AG04449 (cell line): ENCODE results near the gene MKKS.

Experiments used
- CTCF ChIA-PET: fragments of 350-600 bp; formaldehyde crosslinking; extraction: SDS; loops from one replicate; lab custom pipeline; 2021; ENCODE audit warnings: antibody characterized with exemption; lab: Yijun Ruan, JAX
- POLR2A ChIA-PET: fragments of 400-600, 350-600 bp; formaldehyde crosslinking; extraction: SDS; loops from one replicate; lab custom pipeline; 2020; ENCODE audit warnings: antibody characterized with exemption, inconsistent platforms; lab: Yijun Ruan, JAX
- DNase-seq: peaks from one replicate; pipeline ENCODE4 v3.0.0-alpha.2; 2010; ENCODE audit warnings: low read depth, low spot score
- H3K4me3 ChIP-seq: 2 replicates; pipeline ENCODE4 v1.5.1; 2011; ENCODE audit warnings: low read depth, mild to moderate bottlenecking, control low read depth, low read length
- TF ChIP-seq, protein P1 (sequence below): IDR thresholded peaks from one replicate; pipeline ENCODE4 v1.5.1; 2011; ENCODE audit warnings: mild to moderate bottlenecking, moderate library complexity, low read length, control low read depth, inconsistent platforms; ENCODE audit not compliant: insufficient read depth; ENCODE audit errors: missing control alignments

The MKKS gene

DNA sequence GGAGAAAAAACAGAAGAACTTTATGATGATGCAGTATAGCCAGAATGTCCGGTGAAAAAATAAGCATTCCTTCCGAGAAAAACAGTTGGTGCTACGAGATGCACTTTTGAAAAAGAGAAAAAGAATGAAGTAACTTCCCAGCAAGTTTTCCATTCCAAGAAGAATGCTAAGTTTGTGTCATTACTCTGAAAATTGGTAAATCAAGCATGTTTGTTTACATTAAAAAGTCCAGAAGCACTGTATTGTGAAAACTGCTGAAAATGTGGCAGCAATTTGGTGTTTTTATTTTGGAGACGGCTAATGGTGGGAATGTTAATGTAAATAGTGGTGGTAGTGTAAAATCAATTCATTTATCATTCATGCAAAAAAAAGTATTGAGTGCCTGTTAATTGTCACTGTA is 46.3 kb downstream of the MKKS start:
- POLR2A ChIA-PET: no interaction called here
- CTCF ChIA-PET: interaction anchor here (2.8 kb wide), 1 partner anchor 39 kb away, joined by 8 read pairs; no protein-coding TSS in a partner anchor
- TF ChIP-seq, protein P1, sequence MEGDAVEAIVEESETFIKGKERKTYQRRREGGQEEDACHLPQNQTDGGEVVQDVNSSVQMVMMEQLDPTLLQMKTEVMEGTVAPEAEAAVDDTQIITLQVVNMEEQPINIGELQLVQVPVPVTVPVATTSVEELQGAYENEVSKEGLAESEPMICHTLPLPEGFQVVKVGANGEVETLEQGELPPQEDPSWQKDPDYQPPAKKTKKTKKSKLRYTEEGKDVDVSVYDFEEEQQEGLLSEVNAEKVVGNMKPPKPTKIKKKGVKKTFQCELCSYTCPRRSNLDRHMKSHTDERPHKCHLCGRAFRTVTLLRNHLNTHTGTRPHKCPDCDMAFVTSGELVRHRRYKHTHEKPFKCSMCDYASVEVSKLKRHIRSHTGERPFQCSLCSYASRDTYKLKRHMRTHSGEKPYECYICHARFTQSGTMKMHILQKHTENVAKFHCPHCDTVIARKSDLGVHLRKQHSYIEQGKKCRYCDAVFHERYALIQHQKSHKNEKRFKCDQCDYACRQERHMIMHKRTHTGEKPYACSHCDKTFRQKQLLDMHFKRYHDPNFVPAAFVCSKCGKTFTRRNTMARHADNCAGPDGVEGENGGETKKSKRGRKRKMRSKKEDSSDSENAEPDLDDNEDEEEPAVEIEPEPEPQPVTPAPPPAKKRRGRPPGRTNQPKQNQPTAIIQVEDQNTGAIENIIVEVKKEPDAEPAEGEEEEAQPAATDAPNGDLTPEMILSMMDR: no peak
- DNase-seq: no peak
- no peak overlapping the region for H3K4me3 ChIP-seq

DNA sequence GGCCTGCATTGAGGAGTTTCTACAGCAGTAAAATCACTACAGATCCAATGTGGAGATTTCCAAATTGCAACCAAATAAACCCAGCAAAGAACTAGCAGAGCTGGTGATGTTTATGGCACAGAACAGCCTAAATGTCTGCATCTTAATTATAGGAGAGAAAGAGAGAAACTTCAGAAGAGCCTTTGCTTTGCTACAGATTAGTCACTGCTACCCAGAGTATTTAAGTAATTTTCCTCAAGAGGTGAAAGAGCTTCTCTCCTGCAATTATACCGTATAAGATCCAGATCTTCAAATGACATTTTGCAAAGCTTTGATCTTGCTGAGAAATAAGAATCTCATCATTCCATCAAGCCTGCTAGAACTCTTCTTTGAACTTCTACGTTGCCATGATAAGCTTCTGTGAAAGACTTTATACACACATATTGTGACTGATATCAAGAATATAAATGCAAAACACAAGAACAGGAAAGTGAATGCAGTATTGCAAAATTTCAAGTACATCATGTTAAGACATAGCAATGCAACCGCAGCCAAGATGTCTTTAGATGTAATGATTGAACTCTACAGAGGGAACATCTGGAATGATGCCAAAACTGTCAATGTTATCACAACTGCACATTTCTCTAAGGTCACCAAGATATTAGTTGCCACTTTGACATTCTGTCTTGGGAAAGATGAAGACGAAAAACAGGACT is 48.0 kb downstream of the MKKS start:
- DNase-seq: no peak
- CTCF ChIA-PET: interaction anchor here (1.7 kb wide), 1 partner anchor 408 kb away, joined by 5 read pairs; no protein-coding TSS in a partner anchor
- POLR2A ChIA-PET: no interaction called here
- no peak overlapping the region for H3K4me3 ChIP-seq
- TF ChIP-seq, protein P1: no peak

DNA sequence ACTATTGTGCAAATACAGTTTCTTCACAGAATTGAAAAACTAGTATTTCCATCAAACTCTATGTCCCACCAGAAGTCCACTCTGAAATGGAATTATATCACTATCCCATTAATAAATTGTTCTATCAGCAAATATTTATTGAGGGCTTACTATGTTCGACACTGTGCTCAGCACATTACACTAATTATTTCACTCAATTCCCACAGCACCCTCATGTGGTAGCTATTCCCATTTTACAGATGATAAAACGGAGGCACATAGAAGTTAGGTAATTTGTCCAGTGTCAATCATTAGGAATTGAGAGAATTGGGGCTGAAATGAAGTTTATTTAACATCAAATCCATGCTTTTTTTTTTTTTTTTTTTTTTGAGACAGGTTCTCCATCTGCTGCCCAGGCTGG is 52.5 kb downstream of the MKKS start:
- ChIA-PET POLR2A (no interaction called here), CTCF (interaction anchor here (1.0 kb wide), 1 partner anchor 45 kb away, joined by 3 read pairs; no protein-coding TSS in a partner anchor)
- TF ChIP-seq, protein P1: no peak
- H3K4me3 ChIP-seq: no peak overlapping the region
- DNase-seq: no peak

DNA sequence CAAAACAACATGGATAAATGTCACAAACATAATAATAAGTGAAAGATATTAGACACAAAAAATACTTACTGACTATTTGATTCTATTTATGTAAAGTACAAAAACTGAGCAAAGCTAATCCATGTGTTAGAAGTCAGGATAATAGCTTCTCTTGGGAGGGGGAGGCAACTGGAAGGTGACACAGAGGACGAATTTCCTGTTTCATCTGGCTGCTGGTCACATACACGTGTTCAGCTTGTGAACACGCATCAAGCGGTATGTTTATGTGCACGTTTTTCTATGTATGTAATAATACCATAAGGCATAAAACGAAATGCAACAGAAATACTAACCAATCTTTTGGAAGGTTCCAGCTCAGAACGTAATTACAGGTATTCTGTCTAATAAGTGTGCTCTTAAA is 54.3 kb downstream of the MKKS start:
- ChIA-PET CTCF (interaction anchor here (0.9 kb wide), 1 partner anchor 401 kb away, joined by 3 read pairs; no protein-coding TSS in a partner anchor), POLR2A (no interaction called here)
- H3K4me3 ChIP-seq: no peak overlapping the region
- TF ChIP-seq, protein P1: no peak
- DNase-seq: no peak

DNA sequence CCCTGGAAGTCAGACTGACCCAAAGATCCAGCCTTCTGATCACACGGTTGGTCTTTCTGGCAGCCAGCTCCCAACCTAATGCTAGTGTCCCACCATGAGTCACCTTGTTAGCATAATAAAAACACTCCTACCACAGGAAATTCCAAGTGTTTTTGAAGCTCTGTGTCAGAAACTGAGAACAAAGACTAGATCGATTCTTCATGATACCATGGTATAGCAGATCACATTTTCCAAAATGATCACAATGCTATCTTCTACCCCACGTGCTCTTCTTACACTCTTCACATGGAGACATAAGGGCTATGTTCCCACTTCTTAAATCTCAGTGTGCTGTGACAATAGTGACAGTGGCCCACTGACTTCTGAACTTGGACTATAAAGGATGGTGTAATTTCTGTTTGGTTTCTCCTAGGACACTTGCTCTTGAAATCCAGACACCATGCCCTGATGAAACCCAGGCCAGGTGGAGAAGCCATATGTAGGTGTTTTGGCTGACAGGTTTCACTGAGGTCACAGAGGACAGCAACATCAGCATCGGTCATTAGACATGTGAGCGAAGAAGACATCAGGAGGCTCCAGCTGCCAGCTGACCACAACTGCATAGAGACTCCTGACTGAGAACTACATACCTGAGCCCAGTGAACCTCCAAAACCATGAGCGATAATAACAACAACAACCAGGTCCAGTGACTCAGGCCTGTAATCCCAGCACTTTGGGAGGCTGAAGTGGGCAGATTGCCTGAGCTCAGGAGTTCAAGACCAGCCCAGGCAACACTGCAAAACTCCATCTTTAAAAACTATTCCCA is 57.5 kb downstream of the MKKS start:
- DNase-seq: peak; percentile 12
- ChIA-PET CTCF (no interaction called here), POLR2A (no interaction called here)

More for the DNA sequence above, 57.5 kb downstream of the MKKS start:
- TF ChIP-seq, protein P1: no peak
- no peak overlapping the region for H3K4me3 ChIP-seq
